CD4-positive, alpha-beta memory T cell (primary cell): ENCODE measurements around the gene ENTHD1. TPM values are rescaled to one million over a fixed set of nuclear protein-coding genes. Genes with fewer than 3 reads are reported as not detected.

ENCODE experiments used
- CTCF ChIA-PET: fragments of 350-600 bp; sonication (Branson Sonifier 250); formaldehyde crosslinking; loops from one replicate; lab custom pipeline; 2021; ENCODE audit warnings: inconsistent platforms; ENCODE audit not compliant: partially characterized antibody; lab: Charles Lee
- POLR2A ChIA-PET: fragments of 350-600 bp; sonication (Branson Sonifier 250); formaldehyde crosslinking; loops from one replicate; lab custom pipeline; 2021; ENCODE audit not compliant: partially characterized antibody; lab: Charles Lee
- DNase-seq, 5 donors: peaks; one replicate each; pipeline versions ENCODE4 v3.0.0 to v3.0.0-alpha.2; 2020 to 2022; ENCODE audit warnings: mixed read lengths in 1 of 5
- H3K27ac ChIP-seq: one replicate; pipeline ENCODE4 v1.7.0; 2013; ENCODE audit warnings: low read depth, low read length
- H3K27me3 ChIP-seq: 2 replicates; pipeline ENCODE4 v1.7.0; 2013; ENCODE audit warnings: mild to moderate bottlenecking, low read length, moderate library complexity; ENCODE audit not compliant: insufficient read depth
- H3K36me3 ChIP-seq: 2 replicates; pipeline ENCODE4 v1.7.0; 2013; ENCODE audit warnings: mild to moderate bottlenecking, low read length, moderate library complexity; ENCODE audit not compliant: insufficient read depth
- H3K4me1 ChIP-seq: 2 replicates; pipeline ENCODE4 v1.7.0; 2013; ENCODE audit warnings: mild to moderate bottlenecking, low read length, moderate library complexity; ENCODE audit not compliant: insufficient read depth
- H3K4me3 ChIP-seq, 2 donors: one replicate each; pipeline ENCODE4 v1.7.0; 2013; ENCODE audit warnings: low read length in 2 of 2, mild to moderate bottlenecking in 1 of 2
- H3K9me3 ChIP-seq, 2 donors: one replicate each; pipeline ENCODE4 v1.7.0; 2013; ENCODE audit warnings: low read length in 2 of 2, control low read depth in 1 of 2; ENCODE audit not compliant: control insufficient read depth in 1 of 2
- H3K27ac Mint-ChIP-seq, 7 donors: one replicate each; pipeline ENCODE4 v1.8.0; 2020 to 2021; ENCODE audit warnings: mixed read lengths in 7 of 7, mild to moderate bottlenecking in 6 of 7, inconsistent platforms in 3 of 7, moderate library complexity in 3 of 7
- H3K27me3 Mint-ChIP-seq, 2 donors: one replicate each; pipeline ENCODE4 v1.8.0; 2020 to 2021; ENCODE audit warnings: mixed read lengths in 2 of 2
- H3K36me3 Mint-ChIP-seq, 2 donors: one replicate each; pipeline ENCODE4 v1.8.0; 2020 to 2021; ENCODE audit warnings: mixed read lengths in 2 of 2, inconsistent platforms in 1 of 2, mild to moderate bottlenecking in 1 of 2
- H3K4me1 Mint-ChIP-seq, 4 donors: one replicate each; pipeline ENCODE4 v1.8.0; 2020 to 2021; ENCODE audit warnings: mixed read lengths in 4 of 4, mild to moderate bottlenecking in 1 of 4
- H3K4me3 Mint-ChIP-seq, 8 donors: one replicate each; pipeline ENCODE4 v1.8.0; 2020 to 2021; ENCODE audit warnings: mixed read lengths in 8 of 8, mild to moderate bottlenecking in 7 of 8, moderate library complexity in 6 of 8, inconsistent platforms in 3 of 8
- H3K9me3 Mint-ChIP-seq, 8 donors: one replicate each; pipeline ENCODE4 v1.8.0; 2020 to 2021; ENCODE audit warnings: mixed read lengths in 8 of 8, mild to moderate bottlenecking in 5 of 8, inconsistent platforms in 3 of 8, moderate library complexity in 1 of 8
- intact Hi-C: fragments of 100-400 bp; cut with micrococcal nuclease; formaldehyde crosslinking; loops from one replicate; pipeline ENCODE4 v1.15.1; 2023
- polyA plus RNA-seq, 2 donors: library from polyadenylated mRNA; unstranded; fragments of 300-500 nt; fragmentation: Illumina TruSeq; gene quantifications; one replicate each; pipeline ENCODE4 v1.2.3, GENCODE V29; 2021
- total RNA-seq, 2 experiments: library from RNA; stranded (reverse); gene quantifications; one replicate each; pipeline ENCODE4 v1.2.3, GENCODE V29; 2021

The ENTHD1 gene
- total and polyA plus RNA-seq, 4 experiments from 2014 or later = 0.10 to 0.47 (median 0.20) TPM

GRCh38 chr22:39839917-39840510, 53.5 kb downstream of the ENTHD1 start:
- Mint-ChIP-seq H3K9me3 (no peaks in the 10 kb centered on the region), H3K27ac (peak overlapping the region in 1 of 7 donors; percentile 1), H3K27me3 (no peaks in the 10 kb centered on the region), H3K36me3 (no peaks in the 10 kb centered on the region), H3K4me3 (peak overlapping the region in 6 of 8 donors; percentile 3 to 33 (median 17)), H3K4me1 (peaks cover 12 to 16% (median 15%) of the 10 kb centered on the region in 4 donors)
- Histone ChIP-seq H3K4me1 (peaks cover 14% of the 10 kb centered on the region), H3K9me3 (no peaks in the 10 kb centered on the region), H3K27ac (no peak overlapping the region), H3K27me3 (no peaks in the 10 kb centered on the region), H3K4me3 (no peak overlapping the region), H3K36me3 (no peaks in the 10 kb centered on the region)
- ChIA-PET CTCF (no interaction called here), POLR2A (interaction anchor here (1.2 kb wide), 1 partner anchor 81 kb away, joined by 3 read pairs; no protein-coding TSS in a partner anchor)
- DNase-seq = peak; percentile 20 to 69 (median 26)
- intact Hi-C loops = loop anchor here (10.0 kb wide), 1 partner anchor 95 kb away; no protein-coding TSS in a partner anchor

GRCh38 chr22:39839204-39839603, 54.4 kb downstream of the ENTHD1 start:
- H3K4me1 Mint-ChIP-seq = peaks cover 12 to 16% (median 15%) of the 10 kb centered on the region in 4 donors
- H3K4me3 ChIP-seq = no peak overlapping the region
- H3K27me3 ChIP-seq = no peaks in the 10 kb centered on the region
- H3K4me1 ChIP-seq = peaks cover 14% of the 10 kb centered on the region
- intact Hi-C loops = loop anchor here (10.0 kb wide), 1 partner anchor 96 kb away; no protein-coding TSS in a partner anchor
- no peak overlapping the region for H3K27ac ChIP-seq
- POLR2A ChIA-PET = no interaction called here
- H3K27me3 Mint-ChIP-seq = no peaks in the 10 kb centered on the region
- H3K27ac Mint-ChIP-seq = peak overlapping the region in 1 of 7 donors; percentile 9
- no peaks in the 10 kb centered on the region for H3K36me3 ChIP-seq
- no peak for DNase-seq
- no peaks in the 10 kb centered on the region for H3K9me3 ChIP-seq
- no peaks in the 10 kb centered on the region for H3K9me3 Mint-ChIP-seq
- CTCF ChIA-PET = no interaction called here
- peak overlapping the region in 2 of 8 donors; percentile 1 to 20 for H3K4me3 Mint-ChIP-seq
- H3K36me3 Mint-ChIP-seq = no peaks in the 10 kb centered on the region

- no peak for DNase-seq
- Mint-ChIP-seq H3K27me3 (peaks cover 3 to 9% of the 10 kb centered on the region in 2 donors), H3K9me3 (no peaks in the 10 kb centered on the region), H3K36me3 (no peaks in the 10 kb centered on the region), H3K4me3 (no peak overlapping the region), H3K4me1 (peaks cover 0 to 12% (median 7%) of the 10 kb centered on the region in 4 donors), H3K27ac (no peak overlapping the region)
- CTCF ChIA-PET = no interaction called here
- H3K4me1 ChIP-seq = no peaks in the 10 kb centered on the region
- H3K9me3 ChIP-seq = no peaks in the 10 kb centered on the region
- H3K36me3 ChIP-seq = no peaks in the 10 kb centered on the region
- no peaks in the 10 kb centered on the region for H3K27me3 ChIP-seq
- H3K4me3 ChIP-seq = no peak overlapping the region
- H3K27ac ChIP-seq = no peak overlapping the region
- intact Hi-C loops = loop anchor here (10.0 kb wide), 1 partner anchor 101 kb away; no protein-coding TSS in a partner anchor
- POLR2A ChIA-PET = no interaction called here
Observed at GRCh38 chr22:39833610-39834009, 60.0 kb downstream of the ENTHD1 start.

GRCh38 chr22:39833093-39833492, 60.5 kb downstream of the ENTHD1 start:
- H3K4me3 Mint-ChIP-seq = no peak overlapping the region
- intact Hi-C loops = loop anchor here (10.0 kb wide), 1 partner anchor 102 kb away; no protein-coding TSS in a partner anchor
- Histone ChIP-seq H3K27ac (no peak overlapping the region), H3K36me3 (no peaks in the 10 kb centered on the region), H3K9me3 (no peaks in the 10 kb centered on the region), H3K4me1 (peaks cover 5% of the 10 kb centered on the region), H3K4me3 (no peak overlapping the region), H3K27me3 (no peaks in the 10 kb centered on the region)
- no peak for DNase-seq
- peaks cover 0 to 15% (median 8%) of the 10 kb centered on the region in 4 donors for H3K4me1 Mint-ChIP-seq
- peaks cover 3 to 9% of the 10 kb centered on the region in 2 donors for H3K27me3 Mint-ChIP-seq
- CTCF ChIA-PET = no interaction called here
- no peaks in the 10 kb centered on the region for H3K9me3 Mint-ChIP-seq
- H3K36me3 Mint-ChIP-seq = no peaks in the 10 kb centered on the region
- POLR2A ChIA-PET = no interaction called here
- no peak overlapping the region for H3K27ac Mint-ChIP-seq

GRCh38 chr22:39832627-39833074, 60.9 kb downstream of the ENTHD1 start:
- Histone ChIP-seq H3K36me3 (no peaks in the 10 kb centered on the region), H3K27ac (no peak overlapping the region), H3K4me1 (peaks cover 7% of the 10 kb centered on the region), H3K9me3 (no peaks in the 10 kb centered on the region), H3K27me3 (no peaks in the 10 kb centered on the region), H3K4me3 (no peak overlapping the region)
- Mint-ChIP-seq H3K27me3 (peaks cover 3 to 9% of the 10 kb centered on the region in 2 donors), H3K9me3 (no peaks in the 10 kb centered on the region), H3K4me3 (peak overlapping the region in 5 of 8 donors; percentile 3 to 37 (median 7)), H3K36me3 (no peaks in the 10 kb centered on the region), H3K27ac (no peak overlapping the region), H3K4me1 (peaks cover 0 to 15% (median 8%) of the 10 kb centered on the region in 4 donors)
- ChIA-PET CTCF (no interaction called here), POLR2A (no interaction called here)
- DNase-seq = peak in 1 of 5 donors; percentile 27
- intact Hi-C loops = loop anchor here (10.0 kb wide), 1 partner anchor 102 kb away; no protein-coding TSS in a partner anchor

- ChIA-PET POLR2A (no interaction called here), CTCF (no interaction called here)
- H3K4me3 ChIP-seq = no peak overlapping the region
- Mint-ChIP-seq H3K27ac (no peak overlapping the region), H3K4me1 (peaks cover 4 to 10% (median 6%) of the 10 kb centered on the region in 4 donors), H3K36me3 (no peaks in the 10 kb centered on the region), H3K9me3 (no peaks in the 10 kb centered on the region), H3K4me3 (no peak overlapping the region), H3K27me3 (peaks cover 1 to 3% of the 10 kb centered on the region in 2 donors)
- H3K27me3 ChIP-seq = no peaks in the 10 kb centered on the region
- no peaks in the 10 kb centered on the region for H3K36me3 ChIP-seq
- no peak overlapping the region for H3K27ac ChIP-seq
- no peak for DNase-seq
- no peaks in the 10 kb centered on the region for H3K9me3 ChIP-seq
- intact Hi-C loops = no loop called here
- peaks cover 7% of the 10 kb centered on the region for H3K4me1 ChIP-seq
Observed at GRCh38 chr22:39825661-39826102, 67.9 kb downstream of the ENTHD1 start.

- Mint-ChIP-seq H3K27me3 (peaks cover 0 to under 1% of the 10 kb centered on the region in 2 donors), H3K4me1 (peaks cover 0 to 5% (median 3%) of the 10 kb centered on the region in 4 donors), H3K9me3 (no peaks in the 10 kb centered on the region), H3K36me3 (no peaks in the 10 kb centered on the region), H3K4me3 (no peak overlapping the region), H3K27ac (no peak overlapping the region)
- POLR2A ChIA-PET = interaction anchor here (0.7 kb wide), 1 partner anchor 102 kb away, joined by 3 read pairs; no protein-coding TSS in a partner anchor
- Histone ChIP-seq H3K9me3 (no peaks in the 10 kb centered on the region), H3K4me1 (no peaks in the 10 kb centered on the region), H3K27ac (no peak overlapping the region), H3K27me3 (no peaks in the 10 kb centered on the region), H3K36me3 (no peaks in the 10 kb centered on the region), H3K4me3 (no peak overlapping the region)
- no peak for DNase-seq
- intact Hi-C loops = no loop called here
- CTCF ChIA-PET = no interaction called here
Observed at GRCh38 chr22:39821008-39821407, 72.6 kb downstream of the ENTHD1 start.
